Ovary (tissue), 9 donors: Measurements from ENCODE around the gene PDE4D. TPM values are rescaled to one million over a fixed set of nuclear protein-coding genes. Genes with fewer than 3 reads are reported as not detected.

Experiments used
- DNase-seq, 5 donors: peaks; one replicate each; pipeline ENCODE4 v3.0.0-alpha.2; 2019 to 2020
- H3K27ac ChIP-seq, 2 donors: fragments of 200-600 bp; one replicate each; pipeline versions ENCODE4 v1.5.1 to v1.8.0; 2019 to 2022
- H3K27me3 ChIP-seq: fragments of 200-600 bp; one replicate; pipeline ENCODE4 v1.8.0; 2022
- H3K36me3 ChIP-seq: fragments of 200-600 bp; sonication (generic); one replicate; pipeline ENCODE4 v1.5.1; 2019
- H3K4me1 ChIP-seq: one replicate; pipeline ENCODE4 v1.8.1; 2013; ENCODE audit warnings: mild to moderate bottlenecking, moderate library complexity; ENCODE audit not compliant: insufficient read depth
- H3K4me3 ChIP-seq: fragments of 200-600 bp; sonication (generic); one replicate; pipeline ENCODE4 v1.5.1; 2017
- H3K9me3 ChIP-seq, 2 donors: fragments of 200-600 bp in 1 of 2; sonication (generic) in 1 of 2; one replicate each; pipeline versions ENCODE4 v1.5.1 to v1.8.1; 2013 to 2019; ENCODE audit warnings: mild to moderate bottlenecking in 1 of 2, moderate library complexity in 1 of 2
- EP300 ChIP-seq: sonication (generic); formaldehyde crosslinking; IDR thresholded peaks from one replicate; pipeline ENCODE4 v1.6.1; 2017; ENCODE audit warnings: antibody characterized with exemption
- POLR2A ChIP-seq: fragments of 450-650 bp; IDR thresholded peaks from one replicate; pipeline ENCODE4 v1.6.1; 2017; ENCODE audit warnings: antibody characterized with exemption, mild to moderate bottlenecking, moderate library complexity
- WGBS, 3 donors: extraction: QIAGEN DNeasy Blood & Tissue Kit in 1 of 3; methylation state at CpG; one replicate each; pipeline versions ENCODE4 v1.1.5 to v1.1.7; 2013 to 2017; 5-methylcytosine and 5-hydroxymethylcytosine counted together
- intact Hi-C, 4 donors: fragments of 100-400 bp; cut with DNase I; formaldehyde crosslinking; loops; one replicate each; pipeline versions ENCODE4 v1.11.0 to v1.15.1; 2022 to 2023
- polyA plus RNA-seq, 2 donors: library from polyadenylated mRNA; stranded (reverse); fragments of 200-250 nt in 1 of 2; fragments of 350-450 nt in 1 of 2; fragmentation: Illumina TruSeq in 1 of 2; extraction: RNeasy Lipid Tissue Mini Kit (QIAGEN cat#74804) in 1 of 2; gene quantifications; one replicate each; pipeline ENCODE4 v1.2.3, GENCODE V29; 2013 to 2014
- total RNA-seq, 7 donors: library from RNA; depleted of rRNA in 2 of 7; stranded (reverse); fragments of >200 nt in 2 of 7; fragmentation: NEBNext Ultra II Directional in 3 of 7; extraction: Animal tissue kit (Norgen Biotek cat#: 25700) in 3 of 7; gene quantifications; one replicate each; pipeline versions ENCODE4 v1.1.0 to v1.2.4, GENCODE V29; 2016 to 2023
- TF ChIP-seq, protein P1 (sequence below), 3 donors: fragments of 450-650 bp in 2 of 3; fragments of 200-600 bp in 1 of 3; IDR thresholded peaks; one replicate each; pipeline versions ENCODE4 v1.5.1 to v1.8.0; 2016 to 2022; ENCODE audit warnings: antibody characterized with exemption in 3 of 3, mild to moderate bottlenecking in 1 of 3
- donor health status: DM: no; HTN: no; CAD: no; lungs with moderate emphysema.
- donor health status: DM: no; HTN: no; CAD: no.
- donor health status: Bipolar disorder and iron deficiency.
- donor health status: DM: yes; HTN: yes; CAD: no.
- donor health status: DM: no; HTN: no; CAD: no.
- donor health status: DM: yes; HTN: yes; CAD: no.

The PDE4D gene
- total and polyA plus RNA-seq, 9 donors = 1.3 to 67.6 (median 8.4) TPM

GRCh38 chr5:59360130-59360555 lies 533.4 kb downstream of the PDE4D start:
- H3K27ac ChIP-seq = no peak overlapping the region
- no peak for TF ChIP-seq EP300
- TF ChIP-seq, protein P1, sequence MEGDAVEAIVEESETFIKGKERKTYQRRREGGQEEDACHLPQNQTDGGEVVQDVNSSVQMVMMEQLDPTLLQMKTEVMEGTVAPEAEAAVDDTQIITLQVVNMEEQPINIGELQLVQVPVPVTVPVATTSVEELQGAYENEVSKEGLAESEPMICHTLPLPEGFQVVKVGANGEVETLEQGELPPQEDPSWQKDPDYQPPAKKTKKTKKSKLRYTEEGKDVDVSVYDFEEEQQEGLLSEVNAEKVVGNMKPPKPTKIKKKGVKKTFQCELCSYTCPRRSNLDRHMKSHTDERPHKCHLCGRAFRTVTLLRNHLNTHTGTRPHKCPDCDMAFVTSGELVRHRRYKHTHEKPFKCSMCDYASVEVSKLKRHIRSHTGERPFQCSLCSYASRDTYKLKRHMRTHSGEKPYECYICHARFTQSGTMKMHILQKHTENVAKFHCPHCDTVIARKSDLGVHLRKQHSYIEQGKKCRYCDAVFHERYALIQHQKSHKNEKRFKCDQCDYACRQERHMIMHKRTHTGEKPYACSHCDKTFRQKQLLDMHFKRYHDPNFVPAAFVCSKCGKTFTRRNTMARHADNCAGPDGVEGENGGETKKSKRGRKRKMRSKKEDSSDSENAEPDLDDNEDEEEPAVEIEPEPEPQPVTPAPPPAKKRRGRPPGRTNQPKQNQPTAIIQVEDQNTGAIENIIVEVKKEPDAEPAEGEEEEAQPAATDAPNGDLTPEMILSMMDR (IDR thresholded peaks at IDR 0.05) = no peak
- WGBS, 3 donors = 80 to 87% (median 86%) methylated on average over 7 of the region's 7 CpGs
- intact Hi-C loops = no loop called here
- H3K9me3 ChIP-seq = no peaks in the 10 kb centered on the region
- no peak overlapping the region for H3K4me3 ChIP-seq
- H3K4me1 ChIP-seq = peaks cover 5% of the 10 kb centered on the region
- H3K27me3 ChIP-seq = no peaks in the 10 kb centered on the region
- no peaks in the 10 kb centered on the region for H3K36me3 ChIP-seq
- DNase-seq = no peak

GRCh38 chr5:59358005-59358861 lies 535.3 kb downstream of the PDE4D start:
- H3K4me1 ChIP-seq = peaks cover 5% of the 10 kb centered on the region
- peak overlapping the region in 1 of 2 donors; percentile 18 for H3K27ac ChIP-seq
- 7 to 17% (median 12%) methylated on average over 5 of the region's 5 CpGs for WGBS, 3 donors
- no peaks in the 10 kb centered on the region for H3K36me3 ChIP-seq
- peak; percentile 39 to 56 (median 50) for DNase-seq
- intact Hi-C loops = no loop called here
- TF ChIP-seq, protein P1 (IDR thresholded peaks at IDR 0.05) = no peak
- no peak for TF ChIP-seq EP300
- TF ChIP-seq POLR2A = no peak
- H3K27me3 ChIP-seq = no peaks in the 10 kb centered on the region
- no peaks in the 10 kb centered on the region for H3K9me3 ChIP-seq
- H3K4me3 ChIP-seq = no peak overlapping the region

- no peaks in the 10 kb centered on the region for H3K36me3 ChIP-seq
- TF ChIP-seq POLR2A (no peak), EP300 (no peak)
- TF ChIP-seq, protein P1 (IDR thresholded peaks at IDR 0.05) = no peak
- peaks cover 5% of the 10 kb centered on the region for H3K4me1 ChIP-seq
- intact Hi-C loops = no loop called here
- peak in 1 of 5 donors; percentile 33 for DNase-seq
- no peaks in the 10 kb centered on the region for H3K27me3 ChIP-seq
- peak overlapping the region in 1 of 2 donors; percentile 18 for H3K27ac ChIP-seq
- WGBS, 3 donors = 21 to 36% (median 23%) methylated on average over 8 of the region's 8 CpGs
- no peaks in the 10 kb centered on the region for H3K9me3 ChIP-seq
- no peak overlapping the region for H3K4me3 ChIP-seq
Observed at GRCh38 chr5:59357381-59357977, 536.0 kb downstream of the PDE4D start.

GRCh38 chr5:59356813-59357380 lies 536.6 kb downstream of the PDE4D start:
- H3K27ac ChIP-seq = peak overlapping the region in 1 of 2 donors; percentile 33
- intact Hi-C loops = no loop called here

More at GRCh38 chr5:59356813-59357380, 536.6 kb downstream of the PDE4D start:
- Histone ChIP-seq H3K9me3 (no peaks in the 10 kb centered on the region), H3K4me1 (peaks cover 5% of the 10 kb centered on the region), H3K36me3 (no peaks in the 10 kb centered on the region), H3K27me3 (no peaks in the 10 kb centered on the region), H3K4me3 (no peak overlapping the region)
- TF ChIP-seq POLR2A (no peak), EP300 (no peak)
- TF ChIP-seq, protein P1 (IDR thresholded peaks at IDR 0.05) = no peak
- WGBS, 3 donors = 66 to 68% (median 67%) methylated on average over 12 of the region's 12 CpGs
- peak in 3 of 5 donors; percentile 15 to 36 (median 21) for DNase-seq
